HCT116 (cell line): ENCODE results near the gene KLHL24. TPM values are rescaled to one million over a fixed set of nuclear protein-coding genes. Genes with fewer than 3 reads are reported as not detected.

Source experiments
- ATAC-seq: fragments of 200-7000 bp; cut with Tn5 transposase; 2 replicates; pipeline ENCODE4 v1.9.1; 2020; ENCODE audit warnings: mild to moderate bottlenecking, moderate library complexity
- BruUV-seq: library from RNA; stranded (reverse); fragments of 400-500 nt; replicated peaks from 2 replicates; lab custom pipeline; 2021; lab: Mats Ljungman, UMichigan
- CTCF ChIA-PET: fragments of 300-600 bp; sonication (Branson Sonifier 250); formaldehyde crosslinking; loops from one replicate; lab custom pipeline; 2021; ENCODE audit warnings: antibody characterized with exemption; lab: Charles Lee
- POLR2A ChIA-PET: fragments of 300-600, 350-600 bp; sonication (Branson Sonifier 250); formaldehyde crosslinking; loops from one replicate; lab custom pipeline; 2021; ENCODE audit warnings: antibody characterized with exemption; lab: Charles Lee
- RAD21 ChIA-PET, 2 experiments: fragments of 300-600 bp; sonication (Branson Sonifier 250); formaldehyde crosslinking; loops; one replicate each; lab custom pipeline; 2023; ENCODE audit warnings: low total read pairs in 2 of 2; ENCODE audit not compliant: uncharacterized antibody in 2 of 2, unreplicated experiment in 2 of 2, low non-redundant PET in 1 of 2; lab: Charles Lee
- DNase-seq: peaks from one replicate; pipeline ENCODE4 v3.0.0-alpha.2; 2010; ENCODE audit warnings: low read depth, low spot score
- H2AFZ ChIP-seq: fragments of 200-600 bp; shearing (Covaris generic), sonication (generic); 2 replicates; pipeline ENCODE4 v1.6.1; 2017; ENCODE audit warnings: low read depth, mixed run types, mixed read lengths, antibody characterized with exemption, low read length; ENCODE audit not compliant: poor library complexity, severe bottlenecking
- H3K27ac ChIP-seq: 2 replicates; pipeline ENCODE4 v1.5.1; 2012; ENCODE audit warnings: low read depth, low read length
- H3K27me3 ChIP-seq: fragments of 200-600 bp; sonication (generic); 2 replicates; pipeline ENCODE4 v1.6.1; 2016; ENCODE audit warnings: mixed run types, low read length, mixed read lengths; ENCODE audit not compliant: insufficient read depth
- H3K36me3 ChIP-seq, 2 experiments: fragments of 200-500 bp in 1 of 2; fragments of 200-600 bp in 1 of 2; sonication (Bioruptor generic) in 1 of 2; sonication (generic) in 1 of 2; 2 replicates each; pipeline versions ENCODE4 v1.5.1 to v1.6.1; 2014 to 2016; ENCODE audit warnings: low read length in 2 of 2, inconsistent platforms in 1 of 2, mixed read lengths in 1 of 2, mixed run types in 1 of 2; ENCODE audit not compliant: insufficient read depth in 2 of 2, control insufficient read depth in 1 of 2
- H3K4me1 ChIP-seq, 2 experiments: fragments of 200-600 bp in 1 of 2; sonication (generic) in 1 of 2; 2 replicates each; pipeline versions ENCODE4 v1.5.1 to v1.6.1; 2012 to 2017; ENCODE audit warnings: low read length in 2 of 2, inconsistent platforms in 1 of 2, mild to moderate bottlenecking in 1 of 2, mixed read lengths in 1 of 2, mixed run types in 1 of 2, moderate library complexity in 1 of 2; ENCODE audit not compliant: insufficient read depth in 2 of 2, control insufficient read depth in 1 of 2
- H3K4me2 ChIP-seq: fragments of 200-600 bp; sonication (generic); 2 replicates; pipeline ENCODE4 v1.6.1; 2017; ENCODE audit warnings: mixed run types, low read length, mixed read lengths
- H3K4me3 ChIP-seq, 2 experiments: fragments of 200-600 bp in 1 of 2; sonication (generic) in 1 of 2; replicated peaks in 1 of 2; 2 replicates each; pipeline ENCODE4 v1.5.1; 2011 to 2016; ENCODE audit warnings: low read length in 2 of 2, control low read depth in 1 of 2, low read depth in 1 of 2, mild to moderate bottlenecking in 1 of 2, mixed read lengths in 1 of 2, mixed run types in 1 of 2
- H3K79me2 ChIP-seq: fragments of 200-600 bp; sonication (generic); 2 replicates; pipeline ENCODE4 v1.6.1; 2017; ENCODE audit warnings: mild to moderate bottlenecking, mixed run types, low read length, moderate library complexity, mixed read lengths; ENCODE audit not compliant: insufficient read depth
- H3K9ac ChIP-seq: fragments of 200-600 bp; sonication (generic); 2 replicates; pipeline ENCODE4 v1.6.1; 2016; ENCODE audit warnings: low read length, mixed read lengths
- H3K9me2 ChIP-seq: fragments of 200-600 bp; sonication (generic), shearing (Covaris generic); 2 replicates; pipeline ENCODE4 v1.6.1; 2017; ENCODE audit warnings: mixed run types, mild to moderate bottlenecking, moderate library complexity; ENCODE audit not compliant: insufficient read depth
- H3K9me3 ChIP-seq, 2 experiments: fragments of 200-500 bp in 1 of 2; fragments of 200-600 bp in 1 of 2; sonication (Bioruptor generic) in 1 of 2; sonication (generic) in 1 of 2; 2 replicates each; pipeline ENCODE4 v1.6.1; 2014 to 2017; ENCODE audit warnings: low read length in 2 of 2, mixed read lengths in 2 of 2, inconsistent platforms in 1 of 2, low read depth in 1 of 2, mild to moderate bottlenecking in 1 of 2, mixed run types in 1 of 2, moderate library complexity in 1 of 2; ENCODE audit not compliant: control insufficient read depth in 1 of 2, insufficient read depth in 1 of 2
- H4K20me1 ChIP-seq: fragments of 200-600 bp; sonication (generic), shearing (Covaris generic); 2 replicates; pipeline ENCODE4 v1.6.1; 2017; ENCODE audit warnings: mixed run types, mild to moderate bottlenecking, moderate library complexity; ENCODE audit not compliant: insufficient read depth
- ATF3 ChIP-seq: IDR thresholded peaks from 2 replicates; pipeline ENCODE4 v1.6.1; 2012
- CBX3 ChIP-seq: IDR thresholded peaks from 2 replicates; pipeline ENCODE4 v1.6.1; 2012; ENCODE audit warnings: low read depth
- CEBPB ChIP-seq: IDR thresholded peaks from 2 replicates; pipeline ENCODE4 v1.6.1; 2012; ENCODE audit warnings: low read depth
- REST ChIP-seq: IDR thresholded peaks from 2 replicates; pipeline ENCODE4 v1.6.1; 2012; ENCODE audit warnings: low read depth
- SRF ChIP-seq: IDR thresholded peaks from 2 replicates; pipeline ENCODE4 v1.6.1; 2012; ENCODE audit warnings: low read depth
- TCF7L2 ChIP-seq: IDR thresholded peaks from 2 replicates; pipeline ENCODE4 v1.7.0; 2011; ENCODE audit warnings: borderline replicate concordance, inconsistent platforms; ENCODE audit not compliant: insufficient read depth, insufficient read length; ENCODE audit errors: extremely low read depth
- YY1 ChIP-seq: IDR thresholded peaks from 2 replicates; pipeline ENCODE4 v1.6.1; 2011; ENCODE audit warnings: low read length, low read depth, moderate library complexity, mild to moderate bottlenecking; ENCODE audit not compliant: insufficient replicate concordance; ENCODE audit errors: extremely low read depth
- intact Hi-C: fragments of 100-400 bp; cut with micrococcal nuclease; formaldehyde crosslinking; loops from 2 replicates; pipeline ENCODE4 v1.10.0; 2022
- total RNA-seq: library from RNA; stranded (reverse); gene quantifications from one replicate; pipeline ENCODE4 v1.2.1, GENCODE V29; 2021; ENCODE audit not compliant: unreplicated experiment
- TF ChIP-seq, protein P1 (sequence below): IDR thresholded peaks from 2 replicates; pipeline ENCODE4 v1.6.1; 2012

The KLHL24 gene
- total RNA-seq, 1 experiment from 2014 or later: 21.0 TPM

GRCh38 chr3:183650554-183650953 is 15.1 kb downstream of the KLHL24 start (continued):
- no peak for TF ChIP-seq YY1

DNA sequence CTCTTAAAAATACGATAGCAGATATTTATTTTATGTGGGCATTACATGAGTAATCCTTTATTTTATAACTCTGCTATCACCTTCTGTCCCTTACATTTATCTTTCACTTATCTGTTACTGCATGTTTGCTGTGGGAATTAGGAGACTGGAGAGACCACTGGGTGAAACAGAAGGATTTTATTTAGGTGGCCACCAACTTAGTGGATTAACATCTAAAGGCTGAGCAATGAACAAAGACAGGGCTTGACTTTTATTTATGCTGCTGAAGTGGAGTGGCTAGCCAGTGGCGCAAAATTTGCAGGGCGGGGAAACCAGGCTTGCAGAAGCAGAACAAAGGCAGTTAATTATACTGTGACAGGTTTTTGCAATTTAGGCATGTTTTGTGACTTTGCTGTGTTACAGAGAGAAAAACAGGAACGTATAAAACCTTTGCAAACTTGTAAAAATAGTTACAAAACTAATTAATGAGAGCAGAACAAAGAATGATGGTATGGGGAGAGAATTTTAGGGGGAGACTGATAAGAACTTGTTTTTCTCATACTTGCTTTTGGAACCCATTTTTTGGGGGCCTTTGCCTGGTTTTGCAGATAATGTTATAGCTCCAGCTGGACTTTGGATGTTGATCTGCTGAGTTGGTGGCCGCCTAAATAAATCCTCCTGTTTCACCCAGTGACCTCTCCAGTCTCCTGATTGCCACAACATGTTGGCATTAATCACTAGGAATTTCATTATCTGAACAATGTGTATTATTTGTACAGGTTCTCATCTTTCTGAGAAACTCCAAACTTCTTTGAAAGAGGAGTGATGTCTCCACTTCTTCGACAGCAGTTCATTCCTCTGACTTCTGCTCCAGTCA is 18.0 kb downstream of the KLHL24 start:
- no TSS peak for BruUV-seq
- H3K4me3 ChIP-seq: no peak overlapping the region
- H3K27ac ChIP-seq: no peak overlapping the region
- POLR2A ChIA-PET: no interaction called here
- H3K79me2 ChIP-seq: no peaks in the 10 kb centered on the region
- no peaks in the 10 kb centered on the region for H3K4me1 ChIP-seq
- peak; percentile 22 for TF ChIP-seq TCF7L2
- peak; percentile 99 for TF ChIP-seq CBX3
- TF ChIP-seq, protein P1, sequence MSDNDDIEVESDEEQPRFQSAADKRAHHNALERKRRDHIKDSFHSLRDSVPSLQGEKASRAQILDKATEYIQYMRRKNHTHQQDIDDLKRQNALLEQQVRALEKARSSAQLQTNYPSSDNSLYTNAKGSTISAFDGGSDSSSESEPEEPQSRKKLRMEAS: 0 out of 2 replicates have a peak, but pooled peaks have one; percentile 21
- TF ChIP-seq CEBPB: no peak
- TF ChIP-seq SRF: no peak
- TF ChIP-seq ATF3: 0 out of 2 replicates have a peak, but pooled peaks have one; percentile 21
- TF ChIP-seq REST: no peak
- peak; percentile 37 for TF ChIP-seq YY1
- DNase-seq (peak; percentile 23), ATAC-seq (no peak)
- H3K9me3 ChIP-seq: peaks cover 6 to 10% of the 10 kb centered on the region in 2 experiments; a peak in 2 of 4 replicates
- no peak overlapping the region for H2AFZ ChIP-seq
- CTCF ChIA-PET: no interaction called here
- H4K20me1 ChIP-seq: no peaks in the 10 kb centered on the region
- H3K9me2 ChIP-seq: no peaks in the 10 kb centered on the region
- no peaks in the 10 kb centered on the region for H3K27me3 ChIP-seq
- no peak overlapping the region for H3K9ac ChIP-seq
- no peak overlapping the region for H3K4me2 ChIP-seq
- H3K36me3 ChIP-seq: peaks cover 0 to 2% of the 10 kb centered on the region in 2 experiments; a peak in 1 of 4 replicates
- RAD21 ChIA-PET: no interaction called here
- intact Hi-C loops: no loop called here
